IPS-15b (cell line): Measurements from ENCODE around the gene CCT5.

ENCODE experiments used
- H3K27me3 ChIP-seq: one replicate; pipeline ENCODE4 v1.6.1; 2013; ENCODE audit warnings: low read length; ENCODE audit not compliant: control insufficient read depth, insufficient read depth
- H3K36me3 ChIP-seq: one replicate; pipeline ENCODE4 v1.6.1; 2013; ENCODE audit warnings: low read length; ENCODE audit not compliant: control insufficient read depth, insufficient read depth
- H3K4me1 ChIP-seq: one replicate; pipeline ENCODE4 v1.6.1; 2013; ENCODE audit warnings: mild to moderate bottlenecking, low read length; ENCODE audit not compliant: control insufficient read depth, insufficient read depth
- H3K4me3 ChIP-seq: one replicate; pipeline ENCODE4 v1.5.1; 2013; ENCODE audit warnings: low read depth, low read length
- H3K9ac ChIP-seq: one replicate; pipeline ENCODE4 v1.6.1; 2013; ENCODE audit warnings: low read depth, mild to moderate bottlenecking, low read length
- H3K9me3 ChIP-seq: one replicate; pipeline ENCODE4 v1.6.1; 2013; ENCODE audit warnings: mild to moderate bottlenecking, low read length; ENCODE audit not compliant: control insufficient read depth, insufficient read depth

Gene CCT5

GRCh38 chr5:10248378-10249260 is 1.5 kb upstream of the CCT5 start:
- Histone ChIP-seq H3K36me3 (no peaks in the 10 kb centered on the region), H3K27me3 (no peaks in the 10 kb centered on the region), H3K9me3 (no peaks in the 10 kb centered on the region), H3K4me3 (peak overlapping the region; percentile 78), H3K9ac (peak overlapping the region; percentile 95), H3K4me1 (peaks cover 11% of the 10 kb centered on the region)

- Histone ChIP-seq H3K4me1 (peaks cover 11% of the 10 kb centered on the region), H3K9ac (peak overlapping the region; percentile 95), H3K4me3 (peak overlapping the region; percentile 78), H3K36me3 (peaks cover 6% of the 10 kb centered on the region), H3K9me3 (no peaks in the 10 kb centered on the region), H3K27me3 (no peaks in the 10 kb centered on the region)
Observed at GRCh38 chr5:10250806-10251276, 761 bp downstream of the CCT5 start.

- H3K36me3 ChIP-seq = peaks cover 11% of the 10 kb centered on the region
- H3K4me3 ChIP-seq = peak overlapping the region; percentile 78
- H3K9me3 ChIP-seq = no peaks in the 10 kb centered on the region
- peak overlapping the region; percentile 95 for H3K9ac ChIP-seq
- peaks cover 11% of the 10 kb centered on the region for H3K4me1 ChIP-seq
- H3K27me3 ChIP-seq = no peaks in the 10 kb centered on the region
Observed at GRCh38 chr5:10251405-10251804, 1.3 kb downstream of the CCT5 start.

- H3K4me1 ChIP-seq = peaks cover 8% of the 10 kb centered on the region
- H3K36me3 ChIP-seq = peaks cover 30% of the 10 kb centered on the region
- no peaks in the 10 kb centered on the region for H3K9me3 ChIP-seq
- H3K27me3 ChIP-seq = no peaks in the 10 kb centered on the region
- no peak overlapping the region for H3K4me3 ChIP-seq
- H3K9ac ChIP-seq = no peak overlapping the region
Observed at GRCh38 chr5:10253390-10253789, 3.3 kb downstream of the CCT5 start.

- Histone ChIP-seq H3K36me3 (peaks cover 43% of the 10 kb centered on the region), H3K4me3 (no peak overlapping the region), H3K9me3 (no peaks in the 10 kb centered on the region), H3K4me1 (peaks cover 8% of the 10 kb centered on the region), H3K27me3 (no peaks in the 10 kb centered on the region), H3K9ac (no peak overlapping the region)
Observed at GRCh38 chr5:10254686-10255085, 4.6 kb downstream of the CCT5 start.

- Histone ChIP-seq H3K9me3 (no peaks in the 10 kb centered on the region), H3K4me1 (no peaks in the 10 kb centered on the region), H3K27me3 (no peaks in the 10 kb centered on the region), H3K4me3 (no peak overlapping the region), H3K9ac (no peak overlapping the region), H3K36me3 (peaks cover 71% of the 10 kb centered on the region)
Observed at GRCh38 chr5:10257870-10258269, 7.8 kb downstream of the CCT5 start.

GRCh38 chr5:10259899-10260298 is 9.8 kb downstream of the CCT5 start:
- Histone ChIP-seq H3K36me3 (peaks cover 78% of the 10 kb centered on the region), H3K4me1 (no peaks in the 10 kb centered on the region), H3K27me3 (no peaks in the 10 kb centered on the region), H3K9ac (no peak overlapping the region), H3K4me3 (no peak overlapping the region), H3K9me3 (no peaks in the 10 kb centered on the region)

GRCh38 chr5:10261065-10261464 is 11.0 kb downstream of the CCT5 start:
- Histone ChIP-seq H3K36me3 (peaks cover 73% of the 10 kb centered on the region), H3K4me3 (no peak overlapping the region), H3K4me1 (no peaks in the 10 kb centered on the region), H3K9ac (no peak overlapping the region), H3K27me3 (no peaks in the 10 kb centered on the region), H3K9me3 (no peaks in the 10 kb centered on the region)

- Histone ChIP-seq H3K27me3 (no peaks in the 10 kb centered on the region), H3K4me1 (no peaks in the 10 kb centered on the region), H3K36me3 (peaks cover 61% of the 10 kb centered on the region), H3K9ac (no peak overlapping the region), H3K9me3 (no peaks in the 10 kb centered on the region), H3K4me3 (no peak overlapping the region)
Observed at GRCh38 chr5:10262121-10262774, 12.2 kb downstream of the CCT5 start.

GRCh38 chr5:10262995-10263394 is 12.9 kb downstream of the CCT5 start:
- Histone ChIP-seq H3K27me3 (no peaks in the 10 kb centered on the region), H3K4me3 (no peak overlapping the region), H3K9ac (no peak overlapping the region), H3K4me1 (no peaks in the 10 kb centered on the region), H3K9me3 (no peaks in the 10 kb centered on the region), H3K36me3 (peaks cover 54% of the 10 kb centered on the region)

GRCh38 chr5:10264604-10265003 is 14.5 kb downstream of the CCT5 start:
- H3K36me3 ChIP-seq = peaks cover 38% of the 10 kb centered on the region
- no peak overlapping the region for H3K9ac ChIP-seq
- H3K4me1 ChIP-seq = no peaks in the 10 kb centered on the region
- H3K4me3 ChIP-seq = no peak overlapping the region
- H3K9me3 ChIP-seq = no peaks in the 10 kb centered on the region
- H3K27me3 ChIP-seq = no peaks in the 10 kb centered on the region
